Uterus (tissue), 2 donors: Measurements from ENCODE around the gene SPP1.
"Not testable (repeated sequence)": the region's sequence is repeated elsewhere in the genome, so short reads cannot be mapped to it uniquely, and the experiment has no call there.

Experiments
- CTCF ChIP-seq, 4 experiments: fragments of 200-600 bp in 2 of 4; fragments of 450-650 bp in 2 of 4; sonication (generic) in 2 of 4; IDR thresholded peaks; one replicate each; pipeline ENCODE4 v1.5.1; 2016 to 2019; ENCODE audit warnings: antibody characterized with exemption in 4 of 4, mild to moderate bottlenecking in 2 of 4, moderate library complexity in 1 of 4
- POLR2A ChIP-seq, 2 donors: fragments of 450-650 bp; IDR thresholded peaks; one replicate each; pipeline ENCODE4 v1.6.1; 2016; ENCODE audit warnings: antibody characterized with exemption in 2 of 2, mild to moderate bottlenecking in 1 of 2, moderate library complexity in 1 of 2

GRCh38 chr4:87940809-87941208 is 34.7 kb upstream of the SPP1 start:
- not testable (repeated sequence) for TF ChIP-seq CTCF, POLR2A (IDR thresholded peaks at IDR 0.05)
